Uterus (tissue), 2 donors: Measurements from ENCODE around the gene KLF1.

Source experiments
- CTCF ChIP-seq, 4 experiments: fragments of 200-600 bp in 2 of 4; fragments of 450-650 bp in 2 of 4; sonication (generic) in 2 of 4; IDR thresholded peaks; one replicate each; pipeline ENCODE4 v1.5.1; 2016 to 2019; ENCODE audit warnings: antibody characterized with exemption in 4 of 4, mild to moderate bottlenecking in 2 of 4, moderate library complexity in 1 of 4
- POLR2A ChIP-seq, 2 donors: fragments of 450-650 bp; IDR thresholded peaks; one replicate each; pipeline ENCODE4 v1.6.1; 2016; ENCODE audit warnings: antibody characterized with exemption in 2 of 2, mild to moderate bottlenecking in 1 of 2, moderate library complexity in 1 of 2

- no peak for TF ChIP-seq CTCF (IDR thresholded peaks at IDR 0.05)
- TF ChIP-seq POLR2A (IDR thresholded peaks at IDR 0.05): no peak
Measured at GRCh38 chr19:12859546-12859945, 27.5 kb downstream of the KLF1 start.
